Heart right ventricle (tissue), 16 donors: Measurements from ENCODE around the gene PON2. TPM values are rescaled to one million over a fixed set of nuclear protein-coding genes. Genes with fewer than 3 reads are reported as not detected.

Experiments
- ATAC-seq, 8 donors: fragments of 200-7000 bp; cut with Tn5 transposase; one replicate each; pipeline ENCODE4 v1.9.1; 2020; ENCODE audit warnings: mild to moderate bottlenecking in 8 of 8, moderate library complexity in 8 of 8, moderate number of reproducible peaks in 1 of 8
- DNase-seq, 2 donors: peaks; one replicate each; pipeline ENCODE4 v3.0.0-alpha.2; 2020
- H3K27ac ChIP-seq, 10 donors: fragments of 200-600 bp; sonication (generic) in 2 of 10; one replicate each; pipeline versions ENCODE4 v1.5.0 to v1.8.0; 2020 to 2022; ENCODE audit warnings: mild to moderate bottlenecking in 3 of 10
- H3K27me3 ChIP-seq, 7 donors: fragments of 200-600 bp; one replicate each; pipeline ENCODE4 v1.8.0; 2021 to 2022; ENCODE audit warnings: mild to moderate bottlenecking in 2 of 7
- H3K36me3 ChIP-seq, 9 donors: fragments of 200-600 bp; sonication (generic) in 1 of 9; one replicate each; pipeline versions ENCODE4 v1.5.0 to v1.8.0; 2020 to 2022; ENCODE audit warnings: mild to moderate bottlenecking in 2 of 9
- H3K4me1 ChIP-seq, 9 donors: fragments of 200-600 bp; sonication (generic) in 1 of 9; one replicate each; pipeline versions ENCODE4 v1.5.0 to v1.8.0; 2020 to 2022; ENCODE audit warnings: mild to moderate bottlenecking in 4 of 9
- H3K4me3 ChIP-seq, 10 donors: fragments of 200-600 bp; sonication (generic) in 2 of 10; one replicate each; pipeline versions ENCODE4 v1.5.0 to v1.8.0; 2020 to 2022; ENCODE audit warnings: mild to moderate bottlenecking in 7 of 10, moderate library complexity in 2 of 10
- H3K9me3 ChIP-seq, 11 donors: fragments of 200-600 bp in 10 of 11; sonication (generic) in 2 of 11; one replicate each; pipeline versions ENCODE4 v1.5.0 to v1.8.0; 2013 to 2022; ENCODE audit warnings: mild to moderate bottlenecking in 2 of 11, control low read depth in 1 of 11, moderate library complexity in 1 of 11
- WGBS, 2 donors: extraction: QIAGEN DNeasy Blood & Tissue Kit; methylation state at CpG; one replicate each; pipeline ENCODE4 v1.1.7; 2013; ENCODE audit warnings: inconsistent platforms in 1 of 2; 5-methylcytosine and 5-hydroxymethylcytosine counted together
- intact Hi-C, 10 donors: fragments of 100-400 bp; cut with DNase I; formaldehyde crosslinking; loops; one replicate each; pipeline versions ENCODE4 v1.11.1 to v1.14.2; 2022
- long read RNA-seq, 3 donors: library from polyadenylated mRNA; unstranded; transcript quantifications; one replicate each; pipeline ENCODE4 v2.0.0, GENCODE V29; 2020 to 2021
- polyA plus RNA-seq, 2 donors: library from polyadenylated mRNA; stranded (reverse); fragments of 200-250 nt; gene quantifications; one replicate each; pipeline ENCODE4 v1.2.3, GENCODE V29; 2013
- total RNA-seq, 10 donors: library from RNA; stranded (reverse); fragmentation: NEBNext Ultra II Directional in 3 of 10; extraction: Animal tissue kit (Norgen Biotek cat#: 25700) in 3 of 10; gene quantifications; one replicate each; pipeline versions ENCODE4 v1.2.1 to v1.2.4, GENCODE V29; 2021 to 2023
- TF ChIP-seq, protein P1 (sequence below), 9 donors: fragments of 200-600 bp; sonication (generic) in 2 of 9; IDR thresholded peaks; one replicate each; pipeline versions ENCODE4 v1.5.0 to v1.8.0; 2021 to 2022; ENCODE audit warnings: antibody characterized with exemption in 9 of 9, mild to moderate bottlenecking in 5 of 9, moderate library complexity in 1 of 9
- donor health status: Arrhythmogenic right ventricular cardiomyopathy.
- donor health status: ischemic (EF 13 %, LVEDD 7.1; RV severe dilation, severe dysfunction).
- donor health status: healthy with polysubstance abuse.
- donor health status: DM: no; HTN: yes; CAD: no.
- donor health status: DM: no; HTN: no; CAD: no.
- donor health status: ischemic (EF 25% LVEDD 6.9; RV normal size, moderate dysfunction).
- donor health status: ischemic (EF 25% LVEDD 5.7; RV mildly dilated, moderate dysfunction).
- donor health status: healthy.
- donor health status: DM: yes; HTN: yes; CAD: no.
- donor health status: Ischemic cardiomyopathy.
- donor health status: ischemic (EF 35%, LVEDD 5.7; RV mildly dilated, moderate dysfunction).
- donor health status: nonischemic (EF 11% LVEDD 7.7; RV severe dilation, severe dysfunction).
- donor health status: DM: yes; HTN: yes; CAD: no.
- donor health status: PGD.
- donor health status: ischemic (EF 29% LVEDD 5.4; RV normal size, mild dysfunction).
- donor health status: nonischemic (EF 23%, LVEDD 6.1; RV moderate dilation, normal function).

The PON2 gene
- total RNA-seq (10 to 100 TPM; 24.9 to 43.4 (median 32.0) TPM), polyA plus RNA-seq (10 to 100 TPM; 24.8 to 35.8 TPM)
- long read RNA-seq, donor 1, transcript PON2-218 (9 exons, 1,653 nt): major isoform, 33 of 48 reads
- long read RNA-seq, donor 1, transcript PON2-202 (9 exons, 1,726 nt): minor isoform, 11 of 48 reads
- long read RNA-seq, donor 1, partial matches to known transcripts: 1 of 48 reads
- long read RNA-seq, donor 1, other reads (novel, unspliced or antisense): 3 of 48 reads
- long read RNA-seq, donor 2, transcript PON2-218 (9 exons, 1,653 nt): major isoform, 32 of 55 reads
- long read RNA-seq, donor 2, transcript PON2-202 (9 exons, 1,726 nt): minor isoform, 9 of 55 reads
- long read RNA-seq, donor 2, partial matches to known transcripts: 5 of 55 reads
- long read RNA-seq, donor 2, other reads (novel, unspliced or antisense): 6 of 55 reads
- long read RNA-seq, donor 3, transcript PON2-218 (9 exons, 1,653 nt): major isoform, 97 of 145 reads
- long read RNA-seq, donor 3, transcript PON2-202 (9 exons, 1,726 nt): minor isoform, 19 of 145 reads
- long read RNA-seq, donor 3, partial matches to known transcripts: 3 of 145 reads
- long read RNA-seq, donor 3, other reads (novel, unspliced or antisense): 22 of 145 reads

DNA sequence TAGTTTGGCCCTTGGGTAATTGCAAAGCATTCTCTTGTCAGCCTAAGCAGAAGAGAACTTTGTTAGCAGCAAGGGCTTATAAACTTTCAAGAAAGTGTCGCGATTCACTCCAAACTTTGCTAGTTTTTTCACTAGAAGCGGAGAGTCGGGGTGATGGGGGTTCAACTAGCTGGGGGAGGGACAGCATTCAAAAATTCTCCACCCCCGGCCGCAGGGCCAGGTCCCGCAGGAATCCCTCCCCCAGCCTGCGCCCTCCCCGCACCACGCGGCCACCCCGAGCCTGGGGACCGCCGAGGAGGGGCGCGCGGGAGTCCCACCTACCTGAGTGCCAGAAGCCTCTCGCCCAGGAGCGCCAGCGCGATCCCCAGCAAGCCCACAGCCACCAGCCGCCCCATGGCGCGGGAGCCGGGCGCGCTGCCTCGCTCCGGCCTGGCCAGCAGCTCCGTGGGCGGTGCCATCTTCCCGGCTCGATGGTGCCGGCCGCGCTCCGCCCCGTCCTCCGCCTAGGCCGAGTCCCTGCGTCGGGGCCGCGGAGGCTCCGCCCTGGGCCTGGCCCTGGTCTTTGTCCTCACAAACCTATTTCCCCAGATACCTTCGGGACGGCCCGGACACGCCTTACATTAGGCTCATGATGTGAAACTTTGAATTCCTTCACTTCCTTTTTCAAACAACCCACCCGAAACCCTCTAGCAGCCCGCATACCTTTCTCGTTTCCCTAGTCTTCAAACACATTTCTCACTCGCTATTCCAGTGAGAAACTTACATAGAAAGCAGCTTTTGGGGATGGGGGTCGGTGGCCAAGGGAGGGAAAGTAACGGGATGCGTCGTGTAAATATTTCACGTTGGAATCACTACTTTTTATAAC, at the start of gene PON2:
Gene PON2 (minus strand): TSS at position 472 of the 865 bp plus-strand sequence. CDS start 77 bp downstream, at position 395.
- TF ChIP-seq, protein P1, sequence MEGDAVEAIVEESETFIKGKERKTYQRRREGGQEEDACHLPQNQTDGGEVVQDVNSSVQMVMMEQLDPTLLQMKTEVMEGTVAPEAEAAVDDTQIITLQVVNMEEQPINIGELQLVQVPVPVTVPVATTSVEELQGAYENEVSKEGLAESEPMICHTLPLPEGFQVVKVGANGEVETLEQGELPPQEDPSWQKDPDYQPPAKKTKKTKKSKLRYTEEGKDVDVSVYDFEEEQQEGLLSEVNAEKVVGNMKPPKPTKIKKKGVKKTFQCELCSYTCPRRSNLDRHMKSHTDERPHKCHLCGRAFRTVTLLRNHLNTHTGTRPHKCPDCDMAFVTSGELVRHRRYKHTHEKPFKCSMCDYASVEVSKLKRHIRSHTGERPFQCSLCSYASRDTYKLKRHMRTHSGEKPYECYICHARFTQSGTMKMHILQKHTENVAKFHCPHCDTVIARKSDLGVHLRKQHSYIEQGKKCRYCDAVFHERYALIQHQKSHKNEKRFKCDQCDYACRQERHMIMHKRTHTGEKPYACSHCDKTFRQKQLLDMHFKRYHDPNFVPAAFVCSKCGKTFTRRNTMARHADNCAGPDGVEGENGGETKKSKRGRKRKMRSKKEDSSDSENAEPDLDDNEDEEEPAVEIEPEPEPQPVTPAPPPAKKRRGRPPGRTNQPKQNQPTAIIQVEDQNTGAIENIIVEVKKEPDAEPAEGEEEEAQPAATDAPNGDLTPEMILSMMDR (IDR thresholded peaks at IDR 0.05): peak in 2 of 9 donors; percentile 3 to 6
- Histone ChIP-seq H3K27me3 (no peaks in the 10 kb centered on the region), H3K9me3 (no peaks in the 10 kb centered on the region), H3K36me3 (no peaks in the 10 kb centered on the region), H3K4me3 (peak within 1 kb of the TSS; percentile 50 to 90 (median 80)), H3K27ac (peak within 1 kb of the TSS; percentile 65 to 98 (median 92)), H3K4me1 (peaks cover 0 to 18% (median 9%) of the 10 kb centered on the region in 9 donors)
- intact Hi-C loops: loop anchor here in 1 of 10 donors (5.0 kb wide), 1 partner anchor 43 kb away; no protein-coding TSS in a partner anchor
- peak; percentile 73 to 86 for DNase-seq
- 0 to 1% methylated on average over 58 of the region's 58 CpGs for WGBS, 2 donors
- ATAC-seq: peak; percentile 98 to 100 (median 98)

DNA sequence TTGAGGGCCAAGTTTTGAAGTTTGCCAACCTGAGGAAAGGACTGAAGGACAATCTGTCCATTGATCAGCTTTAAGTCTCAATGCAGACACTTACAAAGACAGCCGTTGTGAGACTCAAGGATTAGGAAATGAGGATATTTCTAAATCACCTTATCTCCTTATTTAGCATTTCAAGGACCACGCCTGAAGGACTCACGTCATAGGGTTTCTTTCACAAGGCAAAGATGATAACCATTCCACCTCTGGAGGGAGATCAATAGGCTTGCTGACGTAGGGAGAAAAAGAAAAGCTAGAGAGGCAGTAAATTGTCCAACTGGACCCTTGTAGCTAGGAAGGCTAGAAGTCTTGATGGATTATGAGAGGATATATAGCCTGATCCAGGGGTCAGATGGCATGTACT, 47.6 kb upstream of the PON2 start:
- no peak overlapping the region for H3K27ac ChIP-seq
- no peaks in the 10 kb centered on the region for H3K36me3 ChIP-seq
- DNase-seq: no peak
- no peak overlapping the region for H3K4me3 ChIP-seq
- WGBS, 2 donors: 77 to 86% methylated on average over 4 of the region's 4 CpGs
- intact Hi-C loops: loop anchor here in 1 of 10 donors (10.0 kb wide), 2 partner anchors 62 to 1028 kb away; no protein-coding TSS in a partner anchor
- TF ChIP-seq, protein P1 (IDR thresholded peaks at IDR 0.05): no peak
- peaks cover 0 to 3% (median 0%) of the 10 kb centered on the region in 7 donors for H3K27me3 ChIP-seq
- H3K9me3 ChIP-seq: no peaks in the 10 kb centered on the region
- no peaks in the 10 kb centered on the region for H3K4me1 ChIP-seq
- ATAC-seq: no peak

DNA sequence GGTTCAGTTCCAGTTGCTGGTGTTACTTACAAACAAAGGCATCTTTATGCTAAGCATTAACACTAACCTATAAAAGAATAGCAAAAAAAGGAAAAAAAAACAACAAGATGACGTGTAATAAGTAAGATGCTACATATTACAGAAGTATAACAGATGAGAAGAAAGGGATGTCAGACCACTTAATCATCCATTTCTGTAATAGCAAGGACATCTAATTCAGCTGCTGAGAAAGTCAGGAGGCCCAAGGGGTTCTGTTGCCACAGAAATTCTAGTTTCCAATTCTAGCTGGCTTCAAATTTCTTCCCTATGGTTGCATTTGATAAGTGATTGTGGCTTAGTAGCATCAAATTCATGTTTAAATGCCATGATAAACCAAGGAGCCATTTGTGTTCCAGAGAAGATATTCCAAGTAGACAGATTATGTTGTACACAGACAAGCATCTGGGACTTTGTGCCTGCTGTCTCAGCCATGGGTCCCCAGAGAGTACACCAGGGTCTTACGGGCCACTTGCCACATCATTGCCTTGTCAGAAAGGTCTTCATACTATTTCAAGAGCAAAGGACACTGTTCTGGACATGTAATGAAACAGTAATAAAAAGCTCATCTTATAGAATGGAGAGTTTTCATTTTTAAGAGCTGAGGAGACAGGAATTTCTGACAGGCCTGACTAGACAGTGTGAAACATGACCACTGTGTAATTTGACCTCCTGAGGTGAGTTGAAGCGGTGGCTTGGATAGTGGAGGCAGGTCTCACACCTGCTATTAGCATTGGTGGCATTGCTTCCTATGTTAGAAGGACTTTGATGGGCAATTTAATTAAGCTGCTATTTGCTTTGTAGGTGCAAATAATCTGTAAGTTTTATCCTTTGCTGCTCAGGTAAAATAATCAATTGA, 46.7 kb upstream of the PON2 start:
- ATAC-seq (no peak), DNase-seq (no peak)
- H3K27ac ChIP-seq: no peak overlapping the region
- whole genome bisulfite sequencing, 2 donors: 91% methylated on average over 3 of the region's 3 CpGs
- H3K4me3 ChIP-seq: no peak overlapping the region
- no peaks in the 10 kb centered on the region for H3K9me3 ChIP-seq
- intact Hi-C loops: loop anchor here in 1 of 10 donors (10.0 kb wide), 2 partner anchors 63 to 1027 kb away; no protein-coding TSS in a partner anchor
- H3K36me3 ChIP-seq: no peaks in the 10 kb centered on the region
- H3K4me1 ChIP-seq: peaks cover 0 to 7% (median 0%) of the 10 kb centered on the region in 9 donors
- peaks cover 0 to 3% (median 0%) of the 10 kb centered on the region in 7 donors for H3K27me3 ChIP-seq
- TF ChIP-seq, protein P1 (IDR thresholded peaks at IDR 0.05): no peak
